ENCODE measurements around the gene CYGB. TPM values are rescaled to one million over a fixed set of nuclear protein-coding genes. Genes with fewer than 3 reads are reported as not detected.
A peak's percentile ranks its signal among the peaks of the same experiment; 100 is the strongest.

The CYGB gene
- total and polyA plus RNA-seq, 9 of the 15 experiments (the other 6 are each of a cell fraction or from before 2014, with no cell fraction given): 0.08 to 0.95 (median 0.18) TPM; not detected in 5

DNA sequence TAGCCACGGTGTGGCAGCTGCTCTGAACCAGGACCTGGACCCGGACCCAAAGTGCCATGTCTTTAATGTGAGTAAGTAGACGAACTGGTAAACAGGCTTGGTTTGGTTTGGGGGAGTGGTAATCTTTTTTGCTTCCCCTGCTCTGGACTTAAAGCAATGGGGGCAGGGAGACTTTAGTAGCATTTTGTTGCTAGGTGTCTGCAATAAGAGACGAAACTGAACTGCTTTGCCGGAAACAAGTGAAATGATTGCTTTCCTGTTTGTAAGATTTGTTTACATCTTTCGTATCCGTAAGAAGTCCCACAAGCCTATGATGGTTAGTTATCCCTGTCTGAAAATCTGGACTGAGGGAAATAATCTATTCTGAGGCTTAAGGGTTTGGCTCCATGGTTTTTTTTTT is 23.8 kb upstream of the CYGB start:
- 24% methylated on average over 7 of the region's 7 CpGs for WGBS (ENCODE audit: insufficient coverage, low coverage, missing lambda C conversion rate)
- H3K4me1 ChIP-seq (replicated peaks in 1 of 2; ENCODE audit: control insufficient read depth in 2 of 2, insufficient read depth in 2 of 2, low read length in 2 of 2): peaks cover 27 to 31% of the 10 kb centered on the region in 2 experiments
- H3K36me3 ChIP-seq (ENCODE audit: control insufficient read depth, insufficient read depth, low read length): peaks cover 73% of the 10 kb centered on the region
- H3K9ac ChIP-seq (ENCODE audit: insufficient read depth in 1 of 2, low read depth in 2 of 2, low read length in 2 of 2): peak overlapping the region; percentile 76 to 95; a peak in 3 of 4 replicates
- intact Hi-C loops (cut with micrococcal nuclease): no loop called here
- no peaks in the 10 kb centered on the region for H3K27me3 ChIP-seq (ENCODE audit: control insufficient read depth in 2 of 2, insufficient read depth in 2 of 2, low read length in 2 of 2)
- TF ChIP-seq HMBOX1 (IDR thresholded peaks at IDR 0.05) (peak; percentile 40; the same call in 1 of the 2 replicates), ESRRA (IDR thresholded peaks at IDR 0.05; ENCODE audit: borderline replicate concordance, low read depth) (no peak), ETV1 (tag; conservative IDR thresholded peaks at IDR 0.05; ENCODE audit: low read depth) (peak; percentile 35)
- TF ChIP-seq, protein P1, sequence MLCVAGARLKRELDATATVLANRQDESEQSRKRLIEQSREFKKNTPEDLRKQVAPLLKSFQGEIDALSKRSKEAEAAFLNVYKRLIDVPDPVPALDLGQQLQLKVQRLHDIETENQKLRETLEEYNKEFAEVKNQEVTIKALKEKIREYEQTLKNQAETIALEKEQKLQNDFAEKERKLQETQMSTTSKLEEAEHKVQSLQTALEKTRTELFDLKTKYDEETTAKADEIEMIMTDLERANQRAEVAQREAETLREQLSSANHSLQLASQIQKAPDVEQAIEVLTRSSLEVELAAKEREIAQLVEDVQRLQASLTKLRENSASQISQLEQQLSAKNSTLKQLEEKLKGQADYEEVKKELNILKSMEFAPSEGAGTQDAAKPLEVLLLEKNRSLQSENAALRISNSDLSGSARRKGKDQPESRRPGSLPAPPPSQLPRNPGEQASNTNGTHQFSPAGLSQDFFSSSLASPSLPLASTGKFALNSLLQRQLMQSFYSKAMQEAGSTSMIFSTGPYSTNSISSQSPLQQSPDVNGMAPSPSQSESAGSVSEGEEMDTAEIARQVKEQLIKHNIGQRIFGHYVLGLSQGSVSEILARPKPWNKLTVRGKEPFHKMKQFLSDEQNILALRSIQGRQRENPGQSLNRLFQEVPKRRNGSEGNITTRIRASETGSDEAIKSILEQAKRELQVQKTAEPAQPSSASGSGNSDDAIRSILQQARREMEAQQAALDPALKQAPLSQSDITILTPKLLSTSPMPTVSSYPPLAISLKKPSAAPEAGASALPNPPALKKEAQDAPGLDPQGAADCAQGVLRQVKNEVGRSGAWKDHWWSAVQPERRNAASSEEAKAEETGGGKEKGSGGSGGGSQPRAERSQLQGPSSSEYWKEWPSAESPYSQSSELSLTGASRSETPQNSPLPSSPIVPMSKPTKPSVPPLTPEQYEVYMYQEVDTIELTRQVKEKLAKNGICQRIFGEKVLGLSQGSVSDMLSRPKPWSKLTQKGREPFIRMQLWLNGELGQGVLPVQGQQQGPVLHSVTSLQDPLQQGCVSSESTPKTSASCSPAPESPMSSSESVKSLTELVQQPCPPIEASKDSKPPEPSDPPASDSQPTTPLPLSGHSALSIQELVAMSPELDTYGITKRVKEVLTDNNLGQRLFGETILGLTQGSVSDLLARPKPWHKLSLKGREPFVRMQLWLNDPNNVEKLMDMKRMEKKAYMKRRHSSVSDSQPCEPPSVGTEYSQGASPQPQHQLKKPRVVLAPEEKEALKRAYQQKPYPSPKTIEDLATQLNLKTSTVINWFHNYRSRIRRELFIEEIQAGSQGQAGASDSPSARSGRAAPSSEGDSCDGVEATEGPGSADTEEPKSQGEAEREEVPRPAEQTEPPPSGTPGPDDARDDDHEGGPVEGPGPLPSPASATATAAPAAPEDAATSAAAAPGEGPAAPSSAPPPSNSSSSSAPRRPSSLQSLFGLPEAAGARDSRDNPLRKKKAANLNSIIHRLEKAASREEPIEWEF (CRISPR knock-in tag; IDR thresholded peaks at IDR 0.05): 0 out of 2 replicates have a peak, but pooled peaks have one; percentile 4
- TF ChIP-seq, protein P2, sequence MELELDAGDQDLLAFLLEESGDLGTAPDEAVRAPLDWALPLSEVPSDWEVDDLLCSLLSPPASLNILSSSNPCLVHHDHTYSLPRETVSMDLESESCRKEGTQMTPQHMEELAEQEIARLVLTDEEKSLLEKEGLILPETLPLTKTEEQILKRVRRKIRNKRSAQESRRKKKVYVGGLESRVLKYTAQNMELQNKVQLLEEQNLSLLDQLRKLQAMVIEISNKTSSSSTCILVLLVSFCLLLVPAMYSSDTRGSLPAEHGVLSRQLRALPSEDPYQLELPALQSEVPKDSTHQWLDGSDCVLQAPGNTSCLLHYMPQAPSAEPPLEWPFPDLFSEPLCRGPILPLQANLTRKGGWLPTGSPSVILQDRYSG (tag; conservative IDR thresholded peaks at IDR 0.05; ENCODE audit: low read depth): no peak
- H3K9me3 ChIP-seq (replicated peaks; ENCODE audit: control insufficient read depth, insufficient read depth, low read depth, low read length): no peaks in the 10 kb centered on the region
- ChIA-PET CTCF (ENCODE audit: low intra/inter-chr PET ratio) (no interaction called here), POLR2A (interaction anchor here (1.5 to 5.8 kb wide), 4 partner anchors 11 to 62 kb away, joined by 5 to 38 read pairs (median 8); no protein-coding TSS in a partner anchor)
- no TSS peak for BruUV-seq (replicated peaks)
- ATAC-seq: no peak
- H4K20me1 ChIP-seq (replicated peaks; ENCODE audit: control insufficient read depth, insufficient read depth, low read length): peaks cover 33% of the 10 kb centered on the region
- peak overlapping the region; percentile 95 for H3K4me2 ChIP-seq (ENCODE audit: insufficient read depth, low read length)
- FAIRE-seq: no peak
- in situ Hi-C loops (cut with MboI): no loop called here
- no peaks in the 10 kb centered on the region for H3K9me1 ChIP-seq (ENCODE audit: control insufficient read depth, insufficient read depth, low read length)
- H2AFZ ChIP-seq (ENCODE audit: low read depth, low read length): no peak overlapping the region
- H3K79me2 ChIP-seq (ENCODE audit: control insufficient read depth, insufficient read depth, low read length): peaks cover 74% of the 10 kb centered on the region
- H3K4me3 ChIP-seq: peak overlapping the region; percentile 57
- peak overlapping the region; percentile 94; the same call in 2 of the 3 replicates for H3K27ac ChIP-seq (ENCODE audit: extremely low read depth, low read depth, low read length)
- DNase-seq (ENCODE audit: extremely low read depth in 1 of 4, low spot score in 3 of 4): peak in 1 of 4 experiments; percentile 23

All from K562 (cell line).